HEK293T (cell line): Measurements from ENCODE around the gene DGKH.
"Not testable (repeated sequence)": the region's sequence is repeated elsewhere in the genome, so short reads cannot be mapped to it uniquely, and the experiment has no call there.

Source experiments
- CTCF ChIA-PET: fragments of 350-600 bp; formaldehyde crosslinking; extraction: SDS; loops from one replicate; lab custom pipeline; 2021; ENCODE audit warnings: antibody characterized with exemption, inconsistent platforms; lab: Yijun Ruan, JAX
- POLR2A ChIA-PET: fragments of 350-600 bp; formaldehyde crosslinking; extraction: SDS; loops from one replicate; lab custom pipeline; 2020; ENCODE audit warnings: antibody characterized with exemption, inconsistent platforms; lab: Yijun Ruan, JAX
- DNase-seq: peaks from one replicate; pipeline ENCODE4 v3.0.0; 2012; ENCODE audit warnings: mixed read lengths; ENCODE audit errors: extremely low spot score
- ARNT ChIP-seq: fragments of 450-650 bp; IDR thresholded peaks from 2 replicates; pipeline ENCODE4 v1.6.1; 2017; ENCODE audit warnings: mild to moderate bottlenecking
- BHLHE40 ChIP-seq: fragments of 450-650 bp; IDR thresholded peaks from 2 replicates; pipeline ENCODE4 v1.6.1; 2016; ENCODE audit warnings: mild to moderate bottlenecking, moderate library complexity, borderline replicate concordance
- CTBP1 ChIP-seq: fragments of 450-650 bp; IDR thresholded peaks from 2 replicates; pipeline ENCODE4 v1.6.1; 2016; ENCODE audit warnings: borderline replicate concordance
- ELF4 ChIP-seq: fragments of 450-650 bp; IDR thresholded peaks from 2 replicates; pipeline ENCODE4 v1.6.1; 2017; ENCODE audit warnings: antibody characterized with exemption
- FOXA1 ChIP-seq: fragments of 450-650 bp; IDR thresholded peaks from 2 replicates; pipeline ENCODE4 v1.6.1; 2016; ENCODE audit warnings: mild to moderate bottlenecking
- FOXK2 ChIP-seq: fragments of 450-650 bp; IDR thresholded peaks from 2 replicates; pipeline ENCODE4 v1.6.1; 2016; ENCODE audit warnings: mild to moderate bottlenecking
- FOXM1 ChIP-seq: fragments of 450-650 bp; IDR thresholded peaks from 2 replicates; pipeline ENCODE4 v1.6.1; 2017; ENCODE audit warnings: mild to moderate bottlenecking, borderline replicate concordance
- HDGF ChIP-seq: fragments of 450-650 bp; IDR thresholded peaks from 2 replicates; pipeline ENCODE4 v1.6.1; 2017; ENCODE audit warnings: antibody characterized with exemption, borderline replicate concordance
- L3MBTL2 ChIP-seq: fragments of 450-650 bp; conservative IDR thresholded peaks from 2 replicates; pipeline ENCODE4 v1.6.1; 2016; ENCODE audit warnings: mild to moderate bottlenecking
- LEF1 ChIP-seq: fragments of 450-650 bp; IDR thresholded peaks from 2 replicates; pipeline ENCODE4 v1.6.1; 2017; ENCODE audit warnings: mild to moderate bottlenecking, borderline replicate concordance
- NFRKB ChIP-seq: fragments of 450-650 bp; IDR thresholded peaks from 2 replicates; pipeline ENCODE4 v1.6.1; 2016; ENCODE audit warnings: mild to moderate bottlenecking, moderate library complexity
- SP1 ChIP-seq: fragments of 450-650 bp; IDR thresholded peaks from 2 replicates; pipeline ENCODE4 v1.6.1; 2017
- SUZ12 ChIP-seq: fragments of 450-650 bp; IDR thresholded peaks from 2 replicates; pipeline ENCODE4 v1.6.1; 2016; ENCODE audit warnings: mild to moderate bottlenecking
- TARDBP ChIP-seq: fragments of 450-650 bp; IDR thresholded peaks from 2 replicates; pipeline ENCODE4 v1.6.1; 2016
- ZNF384 ChIP-seq: fragments of 450-650 bp; IDR thresholded peaks from 2 replicates; pipeline ENCODE4 v1.6.1; 2016
- TF ChIP-seq, protein P1 (sequence below): fragments of 450-650 bp; IDR thresholded peaks from 2 replicates; pipeline ENCODE4 v1.6.1; 2016

The DGKH gene

GRCh38 chr13:42063105-42063504 is 14.7 kb downstream of the DGKH start:
- ChIA-PET POLR2A (no interaction called here), CTCF (interaction anchor here (0.7 kb wide), 1 partner anchor 185 kb away, joined by 5 read pairs; no protein-coding TSS in a partner anchor)
- TF ChIP-seq FOXM1 (no peak), NFRKB (no peak), ARNT (no peak), HDGF (no peak), SUZ12 (no peak), CTBP1 (no peak), BHLHE40 (no peak), FOXK2 (no peak), LEF1 (no peak), L3MBTL2 (no peak), FOXA1 (no peak), SP1 (no peak), ZNF384 (no peak), TARDBP (no peak)
- TF ChIP-seq, protein P1, sequence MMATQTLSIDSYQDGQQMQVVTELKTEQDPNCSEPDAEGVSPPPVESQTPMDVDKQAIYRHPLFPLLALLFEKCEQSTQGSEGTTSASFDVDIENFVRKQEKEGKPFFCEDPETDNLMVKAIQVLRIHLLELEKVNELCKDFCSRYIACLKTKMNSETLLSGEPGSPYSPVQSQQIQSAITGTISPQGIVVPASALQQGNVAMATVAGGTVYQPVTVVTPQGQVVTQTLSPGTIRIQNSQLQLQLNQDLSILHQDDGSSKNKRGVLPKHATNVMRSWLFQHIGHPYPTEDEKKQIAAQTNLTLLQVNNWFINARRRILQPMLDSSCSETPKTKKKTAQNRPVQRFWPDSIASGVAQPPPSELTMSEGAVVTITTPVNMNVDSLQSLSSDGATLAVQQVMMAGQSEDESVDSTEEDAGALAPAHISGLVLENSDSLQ = no peak
- no peak for DNase-seq

DNA sequence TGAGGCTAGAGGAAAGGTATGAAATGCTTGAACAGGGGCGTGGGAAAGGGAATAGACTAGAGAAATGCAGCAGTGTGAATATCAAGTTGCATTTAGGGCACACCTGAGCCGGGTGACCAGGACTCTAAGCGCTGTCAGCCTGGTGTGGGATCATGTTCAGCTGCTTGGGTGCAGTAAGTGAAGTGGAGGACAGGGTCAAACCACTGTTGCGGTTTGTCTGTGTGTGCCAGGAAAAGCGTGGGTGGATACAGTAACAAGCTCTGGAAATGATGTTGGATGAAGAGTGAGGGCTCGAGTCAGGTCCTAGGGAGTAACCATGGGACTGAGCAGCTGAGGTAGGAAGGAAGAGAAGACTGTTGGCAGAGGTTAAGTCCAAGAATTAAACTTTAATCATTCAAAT is 15.8 kb downstream of the DGKH start:
- ChIA-PET CTCF (no interaction called here), POLR2A (no interaction called here)
- DNase-seq = no peak
- TF ChIP-seq, protein P1 = no peak
- no peak for TF ChIP-seq NFRKB
- TF ChIP-seq ELF4 = no peak

GRCh38 chr13:42064966-42065365 is 16.5 kb downstream of the DGKH start:
- no peak for TF ChIP-seq BHLHE40
- TF ChIP-seq ARNT = no peak
- no peak for TF ChIP-seq FOXK2
- TF ChIP-seq FOXA1 = no peak
- TF ChIP-seq HDGF = no peak
- TF ChIP-seq, protein P1 = no peak
- TF ChIP-seq SUZ12 = no peak
- TF ChIP-seq NFRKB = no peak
- no peak for TF ChIP-seq CTBP1
- TF ChIP-seq L3MBTL2 = no peak
- no peak for TF ChIP-seq FOXM1
- no peak for TF ChIP-seq TARDBP
- no peak for TF ChIP-seq ELF4
- POLR2A ChIA-PET = no interaction called here
- CTCF ChIA-PET = no interaction called here
- no peak for DNase-seq

- TF ChIP-seq, protein P1 = no peak
- TF ChIP-seq ARNT (no peak), TARDBP (no peak), ELF4 (no peak), SP1 (no peak)
- no peak for DNase-seq
- POLR2A ChIA-PET = no interaction called here
- CTCF ChIA-PET = no interaction called here
Measured at GRCh38 chr13:42065414-42065813, 17.0 kb downstream of the DGKH start.

DNA sequence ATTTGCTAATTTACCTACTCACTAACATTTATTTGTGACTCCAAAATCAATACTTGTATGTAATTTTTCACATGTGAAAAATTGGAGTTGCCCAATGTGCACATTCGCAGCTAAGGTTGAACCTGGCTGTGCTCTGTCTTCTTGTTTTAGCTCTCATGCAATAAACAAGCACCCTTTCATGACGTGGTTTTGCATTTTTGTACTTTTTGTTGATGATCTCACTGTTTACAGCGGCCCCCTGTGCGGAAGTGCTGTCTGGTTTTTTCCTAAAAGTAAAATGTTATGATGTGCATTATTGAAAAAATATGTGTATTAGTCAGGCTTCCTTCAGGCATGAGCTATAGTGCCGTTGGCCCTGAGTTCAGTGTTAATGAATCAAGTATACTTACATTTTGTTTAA is 18.1 kb downstream of the DGKH start:
- TF ChIP-seq BHLHE40 = no peak
- TF ChIP-seq, protein P1 = no peak
- TF ChIP-seq ARNT = no peak
- no peak for TF ChIP-seq TARDBP
- CTCF ChIA-PET = no interaction called here
- DNase-seq = no peak
- POLR2A ChIA-PET = no interaction called here

GRCh38 chr13:42068886-42069285 is 20.4 kb downstream of the DGKH start:
- TF ChIP-seq BHLHE40 (no peak), FOXK2 (no peak), ARNT (no peak), FOXA1 (no peak), LEF1 (no peak), SP1 (no peak), CTBP1 (no peak), ELF4 (no peak), L3MBTL2 (no peak), SUZ12 (no peak), FOXM1 (no peak), ZNF384 (no peak), HDGF (no peak), TARDBP (no peak)
- TF ChIP-seq, protein P1 = no peak
- DNase-seq = no peak
- ChIA-PET POLR2A (no interaction called here), CTCF (no interaction called here)

DNA sequence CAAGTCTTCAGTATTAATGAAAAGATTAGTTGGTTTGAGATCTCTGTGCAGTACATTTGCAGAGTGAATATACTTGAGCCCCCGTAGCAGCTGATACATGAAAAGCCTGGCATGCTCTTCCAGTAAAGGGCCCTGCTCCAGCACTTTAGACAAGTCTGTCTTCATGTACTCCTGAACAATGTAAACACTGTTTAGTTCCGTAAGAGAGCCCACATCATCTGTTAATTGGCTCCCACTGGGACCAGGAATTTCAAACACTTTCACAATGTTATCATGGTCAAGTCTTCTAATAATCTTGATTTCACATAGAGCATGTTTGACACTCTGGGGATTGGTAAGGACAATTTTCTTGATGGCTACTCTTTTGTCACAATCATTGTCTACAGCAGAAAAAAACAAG is 22.2 kb downstream of the DGKH start:
- POLR2A ChIA-PET, DNase-seq: not testable (repeated sequence)
- CTCF ChIA-PET = interaction anchor here (1.9 kb wide), 1 partner anchor 9 kb away, joined by 8 read pairs; no protein-coding TSS in a partner anchor

DNA sequence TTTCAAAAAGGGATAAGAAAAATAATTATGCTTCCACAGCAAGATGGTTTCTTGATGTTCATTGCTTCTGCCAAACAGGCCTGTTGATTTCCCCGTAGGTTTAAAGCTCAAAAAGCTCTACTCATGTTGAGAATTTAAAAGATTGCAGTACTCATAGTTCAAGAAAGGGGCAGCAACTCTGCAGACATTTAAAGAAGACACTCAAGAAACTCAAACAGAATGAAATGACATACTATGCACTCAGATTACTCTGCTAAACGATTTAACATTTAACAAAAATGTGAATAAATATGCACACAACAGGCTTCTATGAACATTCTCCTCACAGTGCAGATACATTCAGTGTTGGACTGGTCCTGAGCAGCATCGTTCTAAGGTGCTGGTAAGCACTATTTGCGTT is 22.7 kb downstream of the DGKH start:
- POLR2A ChIA-PET, DNase-seq: not testable (repeated sequence)
- CTCF ChIA-PET = interaction anchor here (1.9 kb wide), 1 partner anchor 9 kb away, joined by 8 read pairs; no protein-coding TSS in a partner anchor
